A673 (cell line): ENCODE measurements around the gene NOSIP.

Experiments used
- CTCF ChIP-seq: fragments of 300-800, 200-600 bp; sonication (generic); conservative IDR thresholded peaks from 2 replicates; pipeline ENCODE4 v1.5.1; 2017; ENCODE audit warnings: low read depth, mild to moderate bottlenecking, antibody characterized with exemption, low read length, moderate library complexity, mixed read lengths
- EZH2 ChIP-seq: fragments of 200-600 bp; sonication (generic); IDR thresholded peaks from 2 replicates; pipeline ENCODE4 v1.6.1; 2017; ENCODE audit warnings: borderline replicate concordance, low read depth, mild to moderate bottlenecking, mixed read lengths, antibody characterized with exemption, low read length; ENCODE audit not compliant: poor library complexity, severe bottlenecking

- TF ChIP-seq CTCF (no peak), EZH2 (no peak)
Observed at GRCh38 chr19:49530708-49531107, 49.6 kb downstream of the NOSIP start.
